Skeletal muscle tissue (tissue), 4 donors: ENCODE measurements around the gene PPIF. TPM values are rescaled to one million over a fixed set of nuclear protein-coding genes. Genes with fewer than 3 reads are reported as not detected.

Experiments
- H3K27ac ChIP-seq: one replicate; pipeline ENCODE4 v1.7.0; 2013; ENCODE audit warnings: mild to moderate bottlenecking, low read depth, low read length, inconsistent platforms
- H3K27me3 ChIP-seq, 3 donors: one replicate each; pipeline ENCODE4 v1.7.0; 2013; ENCODE audit warnings: low read length in 3 of 3; ENCODE audit not compliant: control insufficient read depth in 3 of 3, insufficient read depth in 3 of 3
- H3K36me3 ChIP-seq, 3 donors: one replicate each; pipeline ENCODE4 v1.7.0; 2013; ENCODE audit warnings: low read length in 3 of 3; ENCODE audit not compliant: control insufficient read depth in 3 of 3, insufficient read depth in 3 of 3
- H3K4me1 ChIP-seq, 3 donors: one replicate each; pipeline ENCODE4 v1.7.0; 2013; ENCODE audit warnings: low read length in 3 of 3, mild to moderate bottlenecking in 3 of 3; ENCODE audit not compliant: control insufficient read depth in 3 of 3, insufficient read depth in 3 of 3
- H3K4me3 ChIP-seq, 3 donors: one replicate each; pipeline ENCODE4 v1.7.0; 2013; ENCODE audit warnings: low read length in 3 of 3
- H3K9ac ChIP-seq, 3 donors: one replicate each; pipeline ENCODE4 v1.7.0; 2013; ENCODE audit warnings: low read length in 3 of 3, mild to moderate bottlenecking in 3 of 3, moderate library complexity in 2 of 3, low read depth in 1 of 3
- H3K9me3 ChIP-seq, 3 donors: one replicate each; pipeline ENCODE4 v1.7.0; 2013; ENCODE audit warnings: low read length in 3 of 3; ENCODE audit not compliant: control insufficient read depth in 3 of 3
- total RNA-seq: library from RNA; depleted of rRNA; stranded (reverse); fragments of >200 nt; gene quantifications from one replicate; pipeline ENCODE4 v1.2.3, GENCODE V29; 2014
- donor health status: Osteomylitis.

Gene PPIF
- total RNA-seq, 1 donor from 2014 or later: 9.9 TPM

- H3K4me3 ChIP-seq: no peak overlapping the region
- H3K9me3 ChIP-seq: no peaks in the 10 kb centered on the region
- H3K27ac ChIP-seq: peak overlapping the region; percentile 45
- H3K4me1 ChIP-seq: peaks cover 29 to 53% (median 43%) of the 10 kb centered on the region in 3 donors
- H3K9ac ChIP-seq: no peak overlapping the region
- H3K27me3 ChIP-seq: no peaks in the 10 kb centered on the region
- H3K36me3 ChIP-seq: peaks cover 18 to 29% (median 26%) of the 10 kb centered on the region in 3 donors
These were observed 44.7 kb downstream of the PPIF start for GRCh38 chr10:79392020-79392398.

- H3K4me1 ChIP-seq: peaks cover 35 to 53% (median 45%) of the 10 kb centered on the region in 3 donors
- peaks cover 18 to 24% (median 23%) of the 10 kb centered on the region in 3 donors for H3K36me3 ChIP-seq
- H3K9me3 ChIP-seq: no peaks in the 10 kb centered on the region
- H3K27ac ChIP-seq: peak overlapping the region; percentile 45
- no peak overlapping the region for H3K9ac ChIP-seq
- no peak overlapping the region for H3K4me3 ChIP-seq
- H3K27me3 ChIP-seq: no peaks in the 10 kb centered on the region
These were observed 45.4 kb downstream of the PPIF start for GRCh38 chr10:79392506-79393176.

GRCh38 chr10:79393221-79393923 is 46.1 kb downstream of the PPIF start:
- no peak overlapping the region for H3K4me3 ChIP-seq
- H3K36me3 ChIP-seq: peaks cover 17 to 19% (median 18%) of the 10 kb centered on the region in 3 donors
- peaks cover 42 to 53% (median 53%) of the 10 kb centered on the region in 3 donors for H3K4me1 ChIP-seq

GRCh38 chr10:79393924-79394610 is 46.8 kb downstream of the PPIF start:
- Histone ChIP-seq H3K36me3 (peaks cover 10 to 19% (median 13%) of the 10 kb centered on the region in 3 donors), H3K9me3 (no peaks in the 10 kb centered on the region), H3K9ac (no peak overlapping the region), H3K4me3 (no peak overlapping the region), H3K27me3 (no peaks in the 10 kb centered on the region), H3K27ac (no peak overlapping the region), H3K4me1 (peaks cover 49 to 60% (median 50%) of the 10 kb centered on the region in 3 donors)

More at GRCh38 chr10:79393221-79393923, 46.1 kb downstream of the PPIF start:
- H3K27me3 ChIP-seq: no peaks in the 10 kb centered on the region
- H3K9ac ChIP-seq: no peak overlapping the region
- H3K27ac ChIP-seq: no peak overlapping the region
- no peaks in the 10 kb centered on the region for H3K9me3 ChIP-seq

- Histone ChIP-seq H3K4me1 (peaks cover 48 to 65% (median 55%) of the 10 kb centered on the region in 3 donors), H3K4me3 (no peak overlapping the region), H3K27me3 (no peaks in the 10 kb centered on the region), H3K36me3 (peaks cover 10 to 18% (median 11%) of the 10 kb centered on the region in 3 donors), H3K27ac (no peak overlapping the region), H3K9me3 (no peaks in the 10 kb centered on the region), H3K9ac (no peak overlapping the region)
These were observed 47.4 kb downstream of the PPIF start for GRCh38 chr10:79394664-79395063.

GRCh38 chr10:79396520-79396919 is 49.3 kb downstream of the PPIF start:
- no peak overlapping the region for H3K4me3 ChIP-seq
- H3K36me3 ChIP-seq: peaks cover 7 to 18% (median 11%) of the 10 kb centered on the region in 3 donors
- H3K9ac ChIP-seq: no peak overlapping the region
- no peaks in the 10 kb centered on the region for H3K9me3 ChIP-seq
- peaks cover 35 to 76% (median 67%) of the 10 kb centered on the region in 3 donors for H3K4me1 ChIP-seq
- H3K27me3 ChIP-seq: no peaks in the 10 kb centered on the region
- H3K27ac ChIP-seq: peak overlapping the region; percentile 95

GRCh38 chr10:79397051-79397450 is 49.8 kb downstream of the PPIF start:
- H3K36me3 ChIP-seq: peaks cover 7 to 18% (median 11%) of the 10 kb centered on the region in 3 donors
- H3K4me3 ChIP-seq: peak overlapping the region in 1 of 3 donors; percentile 9
- no peaks in the 10 kb centered on the region for H3K27me3 ChIP-seq
- H3K27ac ChIP-seq: peak overlapping the region; percentile 95
- H3K4me1 ChIP-seq: peaks cover 30 to 76% (median 67%) of the 10 kb centered on the region in 3 donors
- H3K9ac ChIP-seq: peak overlapping the region; percentile 45 to 52 (median 46)
- no peaks in the 10 kb centered on the region for H3K9me3 ChIP-seq

GRCh38 chr10:79397575-79398303 is 50.5 kb downstream of the PPIF start:
- Histone ChIP-seq H3K27ac (peak overlapping the region; percentile 95), H3K4me3 (peak overlapping the region in 1 of 3 donors; percentile 24), H3K9me3 (no peaks in the 10 kb centered on the region), H3K36me3 (peaks cover 7 to 12% (median 11%) of the 10 kb centered on the region in 3 donors), H3K4me1 (peaks cover 23 to 71% (median 63%) of the 10 kb centered on the region in 3 donors), H3K9ac (peak overlapping the region; percentile 45 to 68 (median 46)), H3K27me3 (no peaks in the 10 kb centered on the region)

- peaks cover 14 to 71% (median 62%) of the 10 kb centered on the region in 3 donors for H3K4me1 ChIP-seq
These were observed 51.4 kb downstream of the PPIF start for GRCh38 chr10:79398642-79399041.

More at GRCh38 chr10:79398642-79399041, 51.4 kb downstream of the PPIF start:
- Histone ChIP-seq H3K9me3 (no peaks in the 10 kb centered on the region), H3K27ac (peak overlapping the region; percentile 95), H3K36me3 (peaks cover 5 to 10% (median 7%) of the 10 kb centered on the region in 3 donors), H3K4me3 (peak overlapping the region in 1 of 3 donors; percentile 13), H3K9ac (peak overlapping the region; percentile 36 to 76 (median 68)), H3K27me3 (no peaks in the 10 kb centered on the region)
